H1 (cell line): Measurements from ENCODE around the gene REM2. TPM values are rescaled to one million over a fixed set of nuclear protein-coding genes. Genes with fewer than 3 reads are reported as not detected.

Experiments
- BRCA1 ChIP-seq: IDR thresholded peaks from 2 replicates; pipeline ENCODE4 v1.6.1; 2012; ENCODE audit warnings: low read depth, low read length, improper control_type of control experiment
- CBX8 ChIP-seq: fragments of 300-800, 300-1000 bp; sonication (generic); IDR thresholded peaks from 2 replicates; pipeline ENCODE4 v1.7.1; 2016; ENCODE audit warnings: low read depth, low read length, borderline replicate concordance
- EGR1 ChIP-seq: IDR thresholded peaks from 2 replicates; pipeline ENCODE4 v1.6.1; 2011; ENCODE audit warnings: low read depth, low read length, borderline replicate concordance
- GABPA ChIP-seq: IDR thresholded peaks from 2 replicates; pipeline ENCODE4 v1.6.1; 2011; ENCODE audit warnings: mild to moderate bottlenecking, low read length, moderate library complexity, borderline replicate concordance; ENCODE audit not compliant: insufficient read depth
- POLR2A ChIP-seq, 2 experiments: IDR thresholded peaks; 1 replicate in 1 of 2; 2 replicates in 1 of 2; pipeline ENCODE4 v1.6.1; 2011; ENCODE audit warnings: low read depth in 2 of 2, low read length in 2 of 2, mild to moderate bottlenecking in 2 of 2; ENCODE audit errors: control extremely low read depth in 1 of 2
- RFX5 ChIP-seq: IDR thresholded peaks from 2 replicates; pipeline ENCODE4 v1.6.1; 2011; ENCODE audit warnings: low read depth, low read length, improper control_type of control experiment, borderline replicate concordance
- SRF ChIP-seq: IDR thresholded peaks from 2 replicates; pipeline ENCODE4 v1.6.1; 2011; ENCODE audit warnings: mild to moderate bottlenecking, low read depth, low read length, moderate library complexity
- TEAD4 ChIP-seq: IDR thresholded peaks from 2 replicates; pipeline ENCODE4 v1.6.1; 2012; ENCODE audit warnings: low read depth, low read length, inconsistent platforms, mixed read lengths
- YY1 ChIP-seq: IDR thresholded peaks from 2 replicates; pipeline ENCODE4 v1.6.1; 2011; ENCODE audit warnings: low read depth, mild to moderate bottlenecking, low read length
- polyA plus RNA-seq, 7 experiments: library from polyadenylated mRNA; depleted of rRNA in 3 of 7; stranded (reverse) in 5 of 7; unstranded in 2 of 7; fragments of >200 nt in 5 of 7; fragments of 200-250 nt in 2 of 7; gene quantifications; 1 replicate in 5 of 7; 2 replicates in 1 of 7; 4 replicates in 1 of 7; pipeline versions ENCODE4 v1.2.1 to v1.2.3, GENCODE V29; 2011 to 2013; ENCODE audit warnings: missing spikeins in 2 of 7, mixed read lengths in 2 of 7
- total RNA-seq: library from RNA; stranded (reverse); fragmentation: NEBNext Ultra II Directional; extraction: Animal tissue kit (Norgen Biotek cat#: 25700); gene quantifications from 2 replicates; pipeline ENCODE4 v1.2.1, GENCODE V29; 2021
- TF ChIP-seq, protein P1 (sequence below): fragments of 300-600 bp; sonication (generic); IDR thresholded peaks from 2 replicates; pipeline ENCODE4 v1.7.1; 2012; ENCODE audit warnings: low read length, moderate library complexity, mild to moderate bottlenecking, inconsistent platforms; ENCODE audit not compliant: insufficient replicate concordance

The REM2 gene
- total and polyA plus RNA-seq, 2 of the 8 experiments (the other 6 are each of a cell fraction or from before 2014, with no cell fraction given): 1.00 to 1.1 TPM

DNA sequence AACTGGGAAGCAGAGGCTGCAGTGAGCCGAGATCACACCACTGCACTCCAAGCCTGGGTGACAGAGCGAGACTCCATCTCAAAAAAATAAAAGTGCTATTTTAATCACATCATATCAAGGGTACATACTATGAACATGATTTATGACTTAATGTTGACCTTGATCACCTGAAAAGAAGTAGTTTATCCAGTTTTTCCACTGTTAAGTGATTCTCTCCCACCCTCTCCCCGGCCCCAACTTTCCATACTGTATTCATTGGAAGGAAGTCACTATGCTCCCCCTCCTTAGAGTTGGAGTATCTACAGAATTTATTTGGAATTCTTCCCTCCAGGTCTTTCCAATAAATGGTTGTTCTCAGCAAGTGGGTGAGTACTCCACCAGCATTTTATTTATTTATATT is 49.1 kb downstream of the REM2 start (continued):
- TF ChIP-seq, protein P1, sequence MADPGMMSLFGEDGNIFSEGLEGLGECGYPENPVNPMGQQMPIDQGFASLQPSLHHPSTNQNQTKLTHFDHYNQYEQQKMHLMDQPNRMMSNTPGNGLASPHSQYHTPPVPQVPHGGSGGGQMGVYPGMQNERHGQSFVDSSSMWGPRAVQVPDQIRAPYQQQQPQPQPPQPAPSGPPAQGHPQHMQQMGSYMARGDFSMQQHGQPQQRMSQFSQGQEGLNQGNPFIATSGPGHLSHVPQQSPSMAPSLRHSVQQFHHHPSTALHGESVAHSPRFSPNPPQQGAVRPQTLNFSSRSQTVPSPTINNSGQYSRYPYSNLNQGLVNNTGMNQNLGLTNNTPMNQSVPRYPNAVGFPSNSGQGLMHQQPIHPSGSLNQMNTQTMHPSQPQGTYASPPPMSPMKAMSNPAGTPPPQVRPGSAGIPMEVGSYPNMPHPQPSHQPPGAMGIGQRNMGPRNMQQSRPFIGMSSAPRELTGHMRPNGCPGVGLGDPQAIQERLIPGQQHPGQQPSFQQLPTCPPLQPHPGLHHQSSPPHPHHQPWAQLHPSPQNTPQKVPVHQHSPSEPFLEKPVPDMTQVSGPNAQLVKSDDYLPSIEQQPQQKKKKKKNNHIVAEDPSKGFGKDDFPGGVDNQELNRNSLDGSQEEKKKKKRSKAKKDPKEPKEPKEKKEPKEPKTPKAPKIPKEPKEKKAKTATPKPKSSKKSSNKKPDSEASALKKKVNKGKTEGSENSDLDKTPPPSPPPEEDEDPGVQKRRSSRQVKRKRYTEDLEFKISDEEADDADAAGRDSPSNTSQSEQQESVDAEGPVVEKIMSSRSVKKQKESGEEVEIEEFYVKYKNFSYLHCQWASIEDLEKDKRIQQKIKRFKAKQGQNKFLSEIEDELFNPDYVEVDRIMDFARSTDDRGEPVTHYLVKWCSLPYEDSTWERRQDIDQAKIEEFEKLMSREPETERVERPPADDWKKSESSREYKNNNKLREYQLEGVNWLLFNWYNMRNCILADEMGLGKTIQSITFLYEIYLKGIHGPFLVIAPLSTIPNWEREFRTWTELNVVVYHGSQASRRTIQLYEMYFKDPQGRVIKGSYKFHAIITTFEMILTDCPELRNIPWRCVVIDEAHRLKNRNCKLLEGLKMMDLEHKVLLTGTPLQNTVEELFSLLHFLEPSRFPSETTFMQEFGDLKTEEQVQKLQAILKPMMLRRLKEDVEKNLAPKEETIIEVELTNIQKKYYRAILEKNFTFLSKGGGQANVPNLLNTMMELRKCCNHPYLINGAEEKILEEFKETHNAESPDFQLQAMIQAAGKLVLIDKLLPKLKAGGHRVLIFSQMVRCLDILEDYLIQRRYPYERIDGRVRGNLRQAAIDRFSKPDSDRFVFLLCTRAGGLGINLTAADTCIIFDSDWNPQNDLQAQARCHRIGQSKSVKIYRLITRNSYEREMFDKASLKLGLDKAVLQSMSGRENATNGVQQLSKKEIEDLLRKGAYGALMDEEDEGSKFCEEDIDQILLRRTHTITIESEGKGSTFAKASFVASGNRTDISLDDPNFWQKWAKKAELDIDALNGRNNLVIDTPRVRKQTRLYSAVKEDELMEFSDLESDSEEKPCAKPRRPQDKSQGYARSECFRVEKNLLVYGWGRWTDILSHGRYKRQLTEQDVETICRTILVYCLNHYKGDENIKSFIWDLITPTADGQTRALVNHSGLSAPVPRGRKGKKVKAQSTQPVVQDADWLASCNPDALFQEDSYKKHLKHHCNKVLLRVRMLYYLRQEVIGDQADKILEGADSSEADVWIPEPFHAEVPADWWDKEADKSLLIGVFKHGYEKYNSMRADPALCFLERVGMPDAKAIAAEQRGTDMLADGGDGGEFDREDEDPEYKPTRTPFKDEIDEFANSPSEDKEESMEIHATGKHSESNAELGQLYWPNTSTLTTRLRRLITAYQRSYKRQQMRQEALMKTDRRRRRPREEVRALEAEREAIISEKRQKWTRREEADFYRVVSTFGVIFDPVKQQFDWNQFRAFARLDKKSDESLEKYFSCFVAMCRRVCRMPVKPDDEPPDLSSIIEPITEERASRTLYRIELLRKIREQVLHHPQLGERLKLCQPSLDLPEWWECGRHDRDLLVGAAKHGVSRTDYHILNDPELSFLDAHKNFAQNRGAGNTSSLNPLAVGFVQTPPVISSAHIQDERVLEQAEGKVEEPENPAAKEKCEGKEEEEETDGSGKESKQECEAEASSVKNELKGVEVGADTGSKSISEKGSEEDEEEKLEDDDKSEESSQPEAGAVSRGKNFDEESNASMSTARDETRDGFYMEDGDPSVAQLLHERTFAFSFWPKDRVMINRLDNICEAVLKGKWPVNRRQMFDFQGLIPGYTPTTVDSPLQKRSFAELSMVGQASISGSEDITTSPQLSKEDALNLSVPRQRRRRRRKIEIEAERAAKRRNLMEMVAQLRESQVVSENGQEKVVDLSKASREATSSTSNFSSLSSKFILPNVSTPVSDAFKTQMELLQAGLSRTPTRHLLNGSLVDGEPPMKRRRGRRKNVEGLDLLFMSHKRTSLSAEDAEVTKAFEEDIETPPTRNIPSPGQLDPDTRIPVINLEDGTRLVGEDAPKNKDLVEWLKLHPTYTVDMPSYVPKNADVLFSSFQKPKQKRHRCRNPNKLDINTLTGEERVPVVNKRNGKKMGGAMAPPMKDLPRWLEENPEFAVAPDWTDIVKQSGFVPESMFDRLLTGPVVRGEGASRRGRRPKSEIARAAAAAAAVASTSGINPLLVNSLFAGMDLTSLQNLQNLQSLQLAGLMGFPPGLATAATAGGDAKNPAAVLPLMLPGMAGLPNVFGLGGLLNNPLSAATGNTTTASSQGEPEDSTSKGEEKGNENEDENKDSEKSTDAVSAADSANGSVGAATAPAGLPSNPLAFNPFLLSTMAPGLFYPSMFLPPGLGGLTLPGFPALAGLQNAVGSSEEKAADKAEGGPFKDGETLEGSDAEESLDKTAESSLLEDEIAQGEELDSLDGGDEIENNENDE: no peak
- TF ChIP-seq TEAD4 (no peak), BRCA1 (no peak), GABPA (no peak), YY1 (no peak), EGR1 (no peak), POLR2A (IDR thresholded peaks at IDR 0.05; ENCODE audit: control extremely low read depth in 1 of 2, low read depth in 2 of 2, low read length in 2 of 2) (no peak), CBX8 (no peak), RFX5 (no peak), SRF (no peak)
